ENCODE results near the gene P2RX5.

The P2RX5 gene, protein sequence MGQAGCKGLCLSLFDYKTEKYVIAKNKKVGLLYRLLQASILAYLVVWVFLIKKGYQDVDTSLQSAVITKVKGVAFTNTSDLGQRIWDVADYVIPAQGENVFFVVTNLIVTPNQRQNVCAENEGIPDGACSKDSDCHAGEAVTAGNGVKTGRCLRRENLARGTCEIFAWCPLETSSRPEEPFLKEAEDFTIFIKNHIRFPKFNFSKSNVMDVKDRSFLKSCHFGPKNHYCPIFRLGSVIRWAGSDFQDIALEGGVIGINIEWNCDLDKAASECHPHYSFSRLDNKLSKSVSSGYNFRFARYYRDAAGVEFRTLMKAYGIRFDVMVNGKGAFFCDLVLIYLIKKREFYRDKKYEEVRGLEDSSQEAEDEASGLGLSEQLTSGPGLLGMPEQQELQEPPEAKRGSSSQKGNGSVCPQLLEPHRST

DNA sequence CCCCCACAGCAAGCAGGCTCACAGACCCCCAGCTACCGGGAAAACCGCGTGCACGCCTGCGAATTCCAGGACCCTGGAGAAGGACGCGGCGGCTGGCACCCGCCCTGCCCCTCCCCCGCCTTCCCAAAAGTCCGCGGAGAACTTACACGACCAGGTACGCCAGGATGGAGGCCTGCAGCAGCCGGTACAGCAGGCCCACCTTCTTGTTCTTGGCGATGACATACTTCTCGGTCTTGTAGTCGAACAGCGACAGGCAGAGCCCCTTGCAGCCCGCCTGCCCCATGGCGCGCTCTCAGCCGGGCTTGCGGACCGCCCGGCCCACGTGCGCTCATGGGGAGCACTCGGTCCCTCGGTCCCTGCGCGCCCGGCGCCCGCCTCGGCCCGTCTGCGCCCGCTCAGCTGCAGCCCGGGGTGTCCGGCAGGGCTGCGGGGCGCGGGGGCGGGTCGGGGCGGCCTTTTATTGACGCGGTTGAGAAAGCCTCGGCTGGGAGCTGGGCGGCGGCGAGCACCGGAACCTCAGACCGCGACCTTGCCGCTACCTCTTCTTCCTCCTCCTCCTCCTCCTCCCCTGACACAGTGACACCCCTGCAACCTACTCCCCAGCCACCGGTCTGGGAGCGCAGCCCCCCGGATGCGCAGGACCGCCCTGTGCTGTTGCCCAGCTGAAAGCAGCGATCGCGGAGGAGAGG lies at the start of gene P2RX5:
TSS of gene P2RX5 (minus strand) at position 433 of the 689 bp plus-strand sequence. CDS start at position 283, 150 bp downstream.
- Histone ChIP-seq H3K9me3 (ENCODE audit: control insufficient read depth, insufficient read depth, low read length) (peaks cover 5% of the 10 kb centered on the region), H4K20me1 (ENCODE audit: control insufficient read depth, insufficient read depth, low read depth, low read length) (peaks cover 5% of the 10 kb centered on the region; the same call in 1 of the 2 replicates), H3K9me2 (replicated peaks; ENCODE audit: control insufficient read depth, low read length) (no peaks in the 10 kb centered on the region), H3F3A (ENCODE audit: control insufficient read depth, insufficient read depth) (no peaks in the 10 kb centered on the region), H3K4me2 (ENCODE audit: low read length) (peak within 1 kb of the TSS; percentile 85), H3K4me3 (ENCODE audit: low read length) (peak within 1 kb of the TSS; percentile 92), H3K27me3 (ENCODE audit: control insufficient read depth, low read length) (no peaks in the 10 kb centered on the region), H3K27ac (ENCODE audit: low read depth, low read length) (peak within 1 kb of the TSS; percentile 82), H3K36me3 (ENCODE audit: control insufficient read depth, low read length) (peaks cover 33% of the 10 kb centered on the region), H3K79me2 (ENCODE audit: control insufficient read depth, low read length) (peaks cover 51% of the 10 kb centered on the region), H3K4me1 (ENCODE audit: control insufficient read depth, low read length) (peaks cover 40% of the 10 kb centered on the region)
- no peak for TF ChIP-seq EZH2phosphoT487 (IDR thresholded peaks at IDR 0.05; ENCODE audit: borderline replicate concordance, low read length)
- TF ChIP-seq, protein P1, sequence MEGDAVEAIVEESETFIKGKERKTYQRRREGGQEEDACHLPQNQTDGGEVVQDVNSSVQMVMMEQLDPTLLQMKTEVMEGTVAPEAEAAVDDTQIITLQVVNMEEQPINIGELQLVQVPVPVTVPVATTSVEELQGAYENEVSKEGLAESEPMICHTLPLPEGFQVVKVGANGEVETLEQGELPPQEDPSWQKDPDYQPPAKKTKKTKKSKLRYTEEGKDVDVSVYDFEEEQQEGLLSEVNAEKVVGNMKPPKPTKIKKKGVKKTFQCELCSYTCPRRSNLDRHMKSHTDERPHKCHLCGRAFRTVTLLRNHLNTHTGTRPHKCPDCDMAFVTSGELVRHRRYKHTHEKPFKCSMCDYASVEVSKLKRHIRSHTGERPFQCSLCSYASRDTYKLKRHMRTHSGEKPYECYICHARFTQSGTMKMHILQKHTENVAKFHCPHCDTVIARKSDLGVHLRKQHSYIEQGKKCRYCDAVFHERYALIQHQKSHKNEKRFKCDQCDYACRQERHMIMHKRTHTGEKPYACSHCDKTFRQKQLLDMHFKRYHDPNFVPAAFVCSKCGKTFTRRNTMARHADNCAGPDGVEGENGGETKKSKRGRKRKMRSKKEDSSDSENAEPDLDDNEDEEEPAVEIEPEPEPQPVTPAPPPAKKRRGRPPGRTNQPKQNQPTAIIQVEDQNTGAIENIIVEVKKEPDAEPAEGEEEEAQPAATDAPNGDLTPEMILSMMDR (IDR thresholded peaks at IDR 0.05; ENCODE audit: low read depth, low read length, poor library complexity, severe bottlenecking), result no peak

DNA sequence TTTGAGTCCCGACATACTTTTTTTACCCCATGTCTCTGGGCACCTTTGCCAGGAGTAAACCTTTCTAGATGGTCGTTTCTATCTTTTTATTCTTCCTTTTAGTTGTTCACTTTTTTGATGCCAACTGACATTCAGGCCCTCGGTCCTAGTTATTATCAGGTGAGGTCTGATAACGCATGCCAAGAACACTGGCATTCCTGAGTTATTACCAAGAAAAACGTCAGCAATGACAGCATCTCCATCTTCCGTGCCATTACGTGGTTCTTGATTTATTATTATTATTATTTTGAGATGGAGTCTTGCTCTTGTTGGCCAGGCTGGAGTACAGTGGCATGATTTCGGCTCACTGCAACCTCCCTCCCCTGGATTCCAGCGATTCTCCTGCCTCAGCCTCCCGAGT lies 49.1 kb upstream of the P2RX5 start:
- TF ChIP-seq, protein P1 (IDR thresholded peaks at IDR 0.05; ENCODE audit: low read depth, low read length, poor library complexity, severe bottlenecking), result no peak
- TF ChIP-seq EZH2phosphoT487 (IDR thresholded peaks at IDR 0.05; ENCODE audit: borderline replicate concordance, low read length), result no peak
- Histone ChIP-seq H3F3A (ENCODE audit: control insufficient read depth, insufficient read depth) (no peaks in the 10 kb centered on the region), H4K20me1 (ENCODE audit: control insufficient read depth, insufficient read depth, low read depth, low read length) (no peaks in the 10 kb centered on the region), H3K9me3 (ENCODE audit: control insufficient read depth, insufficient read depth, low read length) (no peaks in the 10 kb centered on the region), H3K79me2 (ENCODE audit: control insufficient read depth, low read length) (no peaks in the 10 kb centered on the region), H3K4me3 (ENCODE audit: low read length) (no peak overlapping the region), H3K27ac (ENCODE audit: low read depth, low read length) (no peak overlapping the region), H3K27me3 (ENCODE audit: control insufficient read depth, low read length) (no peaks in the 10 kb centered on the region), H3K4me1 (ENCODE audit: control insufficient read depth, low read length) (peaks cover 23% of the 10 kb centered on the region), H3K36me3 (ENCODE audit: control insufficient read depth, low read length) (no peaks in the 10 kb centered on the region), H3K4me2 (ENCODE audit: low read length) (no peak overlapping the region), H3K9me2 (replicated peaks; ENCODE audit: control insufficient read depth, low read length) (no peaks in the 10 kb centered on the region)

DNA sequence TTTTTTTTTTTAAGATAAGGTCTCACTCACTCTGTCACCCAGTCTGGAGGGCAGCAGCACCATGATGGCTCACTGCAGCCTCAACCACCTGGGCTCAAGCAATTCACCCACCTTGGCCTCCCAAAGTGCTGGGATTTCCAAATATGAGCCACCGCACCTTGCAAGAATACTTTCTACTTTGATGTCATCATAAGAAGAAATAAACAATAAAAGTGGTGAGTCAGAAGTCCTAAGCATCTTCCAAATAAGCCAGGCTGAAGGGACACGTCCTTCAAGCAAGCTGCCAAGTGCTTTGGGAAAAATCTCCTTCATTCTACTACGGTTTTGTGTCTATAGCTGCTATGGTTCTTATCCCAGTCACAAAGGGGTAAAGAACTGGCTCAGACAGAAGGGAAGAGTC lies 48.1 kb upstream of the P2RX5 start:
- no peaks in the 10 kb centered on the region for H3K27me3 ChIP-seq (ENCODE audit: control insufficient read depth, low read length)
- H3K4me2 ChIP-seq (ENCODE audit: low read length), result no peak overlapping the region
- H3K9me2 ChIP-seq (replicated peaks; ENCODE audit: control insufficient read depth, low read length), result no peaks in the 10 kb centered on the region
- no peak overlapping the region for H3K4me3 ChIP-seq (ENCODE audit: low read length)
- H3K79me2 ChIP-seq (ENCODE audit: control insufficient read depth, low read length), result no peaks in the 10 kb centered on the region
- H3K27ac ChIP-seq (ENCODE audit: low read depth, low read length), result no peak overlapping the region
- H3F3A ChIP-seq (ENCODE audit: control insufficient read depth, insufficient read depth), result peaks cover 2% of the 10 kb centered on the region; the same call in 1 of the 2 replicates
- no peak for TF ChIP-seq EZH2phosphoT487 (IDR thresholded peaks at IDR 0.05; ENCODE audit: borderline replicate concordance, low read length)
- TF ChIP-seq, protein P1 (IDR thresholded peaks at IDR 0.05; ENCODE audit: low read depth, low read length, poor library complexity, severe bottlenecking), result no peak
- no peaks in the 10 kb centered on the region for H4K20me1 ChIP-seq (ENCODE audit: control insufficient read depth, insufficient read depth, low read depth, low read length)
- H3K36me3 ChIP-seq (ENCODE audit: control insufficient read depth, low read length), result no peaks in the 10 kb centered on the region
- peaks cover 32% of the 10 kb centered on the region for H3K4me1 ChIP-seq (ENCODE audit: control insufficient read depth, low read length)
- H3K9me3 ChIP-seq (ENCODE audit: control insufficient read depth, insufficient read depth, low read length), result no peaks in the 10 kb centered on the region

All from DOHH2 (cell line).